ENCODE results near the gene FGFR3. TPM values are rescaled to one million over a fixed set of nuclear protein-coding genes. Genes with fewer than 3 reads are reported as not detected.

FGFR3 gene
- total RNA-seq, 1 experiment from 2014 or later: 8.2 TPM

DNA sequence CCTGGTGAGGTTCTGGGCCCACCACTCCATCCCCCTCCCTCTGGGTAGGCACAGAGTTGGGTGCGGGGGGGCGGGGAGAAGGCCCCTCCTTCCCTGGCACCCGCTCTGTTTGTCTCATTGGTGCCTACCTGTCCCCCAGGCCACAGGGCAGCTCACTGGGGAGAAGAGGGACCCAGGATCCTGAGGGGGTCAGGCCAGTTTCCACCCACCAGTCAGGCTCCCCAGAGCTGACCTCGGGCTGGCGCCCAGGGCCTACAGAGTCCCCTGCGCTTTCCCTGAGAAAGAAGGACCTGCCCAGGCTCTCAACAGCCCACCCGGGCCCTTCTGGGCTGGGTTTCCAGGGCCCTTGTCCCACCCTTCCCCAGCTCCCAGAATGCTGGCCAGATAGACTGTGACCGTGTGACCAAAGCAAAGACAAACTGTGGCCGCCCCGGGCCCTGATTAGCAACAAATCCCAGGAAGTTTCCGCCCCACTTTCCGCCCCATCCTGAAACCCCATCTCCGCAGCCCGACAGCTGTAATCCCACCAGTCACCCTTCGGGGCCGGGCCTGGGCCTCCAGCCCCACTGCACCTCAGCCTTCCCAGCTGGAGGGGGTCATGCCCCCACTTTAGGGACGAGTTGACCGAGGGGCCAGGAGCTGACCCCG is 33.8 kb upstream of the FGFR3 start:
- POLR2A ChIA-PET: interaction anchor here (0.7 kb wide), 1 partner anchor 96 kb away, joined by 7 read pairs; no protein-coding TSS in a partner anchor
- in situ Hi-C loops (cut with HindIII; ENCODE audit: low pct_unique_long_range_greater_than_20kb, low sequenced_read_pairs): no loop called here
- H3K4me1 ChIP-seq (ENCODE audit: control insufficient read depth, insufficient read depth, low read length): no peaks in the 10 kb centered on the region; the same call in 1 of the 2 replicates
- TF ChIP-seq CTCF (IDR thresholded peaks at IDR 0.05) (no peak), SIN3A (IDR thresholded peaks at IDR 0.05; ENCODE audit: borderline replicate concordance, insufficient read depth, low read depth, low read length) (no peak)
- TF ChIP-seq, protein P1, sequence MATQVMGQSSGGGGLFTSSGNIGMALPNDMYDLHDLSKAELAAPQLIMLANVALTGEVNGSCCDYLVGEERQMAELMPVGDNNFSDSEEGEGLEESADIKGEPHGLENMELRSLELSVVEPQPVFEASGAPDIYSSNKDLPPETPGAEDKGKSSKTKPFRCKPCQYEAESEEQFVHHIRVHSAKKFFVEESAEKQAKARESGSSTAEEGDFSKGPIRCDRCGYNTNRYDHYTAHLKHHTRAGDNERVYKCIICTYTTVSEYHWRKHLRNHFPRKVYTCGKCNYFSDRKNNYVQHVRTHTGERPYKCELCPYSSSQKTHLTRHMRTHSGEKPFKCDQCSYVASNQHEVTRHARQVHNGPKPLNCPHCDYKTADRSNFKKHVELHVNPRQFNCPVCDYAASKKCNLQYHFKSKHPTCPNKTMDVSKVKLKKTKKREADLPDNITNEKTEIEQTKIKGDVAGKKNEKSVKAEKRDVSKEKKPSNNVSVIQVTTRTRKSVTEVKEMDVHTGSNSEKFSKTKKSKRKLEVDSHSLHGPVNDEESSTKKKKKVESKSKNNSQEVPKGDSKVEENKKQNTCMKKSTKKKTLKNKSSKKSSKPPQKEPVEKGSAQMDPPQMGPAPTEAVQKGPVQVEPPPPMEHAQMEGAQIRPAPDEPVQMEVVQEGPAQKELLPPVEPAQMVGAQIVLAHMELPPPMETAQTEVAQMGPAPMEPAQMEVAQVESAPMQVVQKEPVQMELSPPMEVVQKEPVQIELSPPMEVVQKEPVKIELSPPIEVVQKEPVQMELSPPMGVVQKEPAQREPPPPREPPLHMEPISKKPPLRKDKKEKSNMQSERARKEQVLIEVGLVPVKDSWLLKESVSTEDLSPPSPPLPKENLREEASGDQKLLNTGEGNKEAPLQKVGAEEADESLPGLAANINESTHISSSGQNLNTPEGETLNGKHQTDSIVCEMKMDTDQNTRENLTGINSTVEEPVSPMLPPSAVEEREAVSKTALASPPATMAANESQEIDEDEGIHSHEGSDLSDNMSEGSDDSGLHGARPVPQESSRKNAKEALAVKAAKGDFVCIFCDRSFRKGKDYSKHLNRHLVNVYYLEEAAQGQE (IDR thresholded peaks at IDR 0.05; ENCODE audit: insufficient read depth in 1 of 2, low read depth in 2 of 2, low read length in 1 of 2): no peak
- no TSS peak for BruUV-seq (replicated peaks)
- H3K4me3 ChIP-seq (ENCODE audit: low read depth in 2 of 2, low read length in 2 of 2): no peak overlapping the region
- no peak for ATAC-seq
- intact Hi-C loops (cut with micrococcal nuclease; ENCODE audit: unreplicated experiment): no loop called here
- CTCF ChIA-PET: interaction anchor here (0.6 to 0.8 kb wide), 2 partner anchors 23 to 334 kb away, joined by 3 read pairs; no protein-coding TSS in a partner anchor
- no peaks in the 10 kb centered on the region for H3K27me3 ChIP-seq (ENCODE audit: control insufficient read depth, insufficient read depth, low read length)
- no peak for DNase-seq (ENCODE audit: low read depth, low spot score)
- no peaks in the 10 kb centered on the region for H3K36me3 ChIP-seq (ENCODE audit: control insufficient read depth, insufficient read depth, low read length)
- H3K27ac ChIP-seq (ENCODE audit: low read length): no peak overlapping the region
- no peaks in the 10 kb centered on the region for H3K9me3 ChIP-seq (ENCODE audit: control insufficient read depth, insufficient read depth, low read depth, low read length)

DNA sequence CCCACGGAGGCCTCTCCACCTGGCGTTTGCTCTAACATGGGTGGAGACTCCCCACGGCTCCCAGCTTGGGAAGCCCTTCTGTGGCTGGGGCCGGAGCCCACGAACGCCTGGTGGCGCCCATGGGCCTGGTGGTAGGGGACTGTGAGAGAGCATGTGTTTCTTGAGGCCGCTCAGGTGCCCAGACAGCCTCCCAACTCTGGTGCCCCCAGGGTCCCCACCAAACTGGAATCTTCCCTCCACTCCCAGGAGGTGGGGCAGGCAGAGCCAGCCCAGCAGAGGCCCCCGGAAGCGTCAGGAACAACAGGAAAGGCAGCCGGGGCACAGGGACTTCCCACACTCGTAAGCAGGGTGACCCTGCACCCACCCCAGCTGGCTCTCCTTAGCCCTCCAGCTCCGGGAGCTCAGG is 33.3 kb upstream of the FGFR3 start:
- CTCF ChIA-PET: interaction anchor here (0.6 to 0.8 kb wide), 2 partner anchors 23 to 333 kb away, joined by 3 read pairs; no protein-coding TSS in a partner anchor

More for the DNA sequence above, 33.3 kb upstream of the FGFR3 start:
- in situ Hi-C loops (cut with HindIII; ENCODE audit: low pct_unique_long_range_greater_than_20kb, low sequenced_read_pairs): no loop called here
- Histone ChIP-seq H3K4me1 (ENCODE audit: control insufficient read depth, insufficient read depth, low read length) (no peaks in the 10 kb centered on the region; the same call in 1 of the 2 replicates), H3K36me3 (ENCODE audit: control insufficient read depth, insufficient read depth, low read length) (no peaks in the 10 kb centered on the region), H3K27ac (ENCODE audit: low read length) (no peak overlapping the region), H3K27me3 (ENCODE audit: control insufficient read depth, insufficient read depth, low read length) (no peaks in the 10 kb centered on the region), H3K4me3 (ENCODE audit: low read depth in 2 of 2, low read length in 2 of 2) (no peak overlapping the region), H3K9me3 (ENCODE audit: control insufficient read depth, insufficient read depth, low read depth, low read length) (no peaks in the 10 kb centered on the region)
- no TSS peak for BruUV-seq (replicated peaks)
- intact Hi-C loops (cut with micrococcal nuclease; ENCODE audit: unreplicated experiment): no loop called here
- POLR2A ChIA-PET: interaction anchor here (0.7 kb wide), 1 partner anchor 96 kb away, joined by 7 read pairs; no protein-coding TSS in a partner anchor
- DNase-seq (ENCODE audit: low read depth, low spot score) (no peak), ATAC-seq (no peak)
- TF ChIP-seq SIN3A (IDR thresholded peaks at IDR 0.05; ENCODE audit: borderline replicate concordance, insufficient read depth, low read depth, low read length): no peak
- no peak for TF ChIP-seq TCF7L2 (IDR thresholded peaks at IDR 0.05; ENCODE audit: low read depth, low read length)
- TF ChIP-seq, protein P1 (IDR thresholded peaks at IDR 0.05; ENCODE audit: insufficient read depth in 1 of 2, low read depth in 2 of 2, low read length in 1 of 2): no peak
- no peak for TF ChIP-seq POLR2AphosphoS5 (IDR thresholded peaks at IDR 0.05; ENCODE audit: low read depth, low read length)
- 0 out of 2 replicates have a peak, but pooled peaks have one; percentile 37 for TF ChIP-seq CTCF (IDR thresholded peaks at IDR 0.05)
